Stimulated activated CD8-positive, alpha-beta memory T cell treated with anti-CD3 and anti-CD28 coated beads, Interleukin-2, amount 100 ng/mL, for 48 hours (primary cell): ENCODE measurements around the gene ISG15.
"Not testable (repeated sequence)": the region's sequence is repeated elsewhere in the genome, so short reads cannot be mapped to it uniquely, and the experiment has no call there.

ENCODE experiments used
- DNase-seq, 2 donors: peaks; one replicate each; pipeline ENCODE4 v3.0.0-alpha.2; 2020; ENCODE audit warnings: low read depth in 2 of 2

Gene ISG15

GRCh38 chr1:975365-975764 lies 37.9 kb upstream of the ISG15 start:
- no peak for DNase-seq

GRCh38 chr1:975896-976683 lies 37.2 kb upstream of the ISG15 start:
- peak; percentile 43 to 48 for DNase-seq

- not testable (repeated sequence) for DNase-seq
These were observed 36.5 kb upstream of the ISG15 start for GRCh38 chr1:976791-977190.

GRCh38 chr1:978069-978834 lies 35.0 kb upstream of the ISG15 start:
- no peak for DNase-seq

GRCh38 chr1:978835-979743 lies 34.2 kb upstream of the ISG15 start:
- no peak for DNase-seq

GRCh38 chr1:979744-980072 lies 33.6 kb upstream of the ISG15 start:
- no peak for DNase-seq

- DNase-seq = no peak
These were observed 33.1 kb upstream of the ISG15 start for GRCh38 chr1:980137-980571.

- no peak for DNase-seq
These were observed 32.5 kb upstream of the ISG15 start for GRCh38 chr1:980602-981395.

- DNase-seq = no peak
These were observed 31.8 kb upstream of the ISG15 start for GRCh38 chr1:981491-981954.

GRCh38 chr1:981955-982558 lies 31.2 kb upstream of the ISG15 start, which contains the start of gene PERM1:
Gene PERM1, minus strand, starts transcription at chr1:982093. Its CDS starts 1,064 bp downstream, at chr1:981029.
- DNase-seq = no peak

GRCh38 chr1:982765-983436 lies 30.4 kb upstream of the ISG15 start:
- no peak for DNase-seq

GRCh38 chr1:983798-984475 lies 29.4 kb upstream of the ISG15 start:
- peak; percentile 53 to 58 for DNase-seq

GRCh38 chr1:984476-984814 lies 28.9 kb upstream of the ISG15 start:
- no peak for DNase-seq

- no peak for DNase-seq
These were observed 28.2 kb upstream of the ISG15 start for GRCh38 chr1:985126-985525.

- DNase-seq = not testable (repeated sequence)
These were observed 25.2 kb upstream of the ISG15 start for GRCh38 chr1:988061-988460.

GRCh38 chr1:991275-991674 lies 22.0 kb upstream of the ISG15 start:
- DNase-seq = not testable (repeated sequence)

GRCh38 chr1:991895-992294 lies 21.4 kb upstream of the ISG15 start:
- no peak for DNase-seq

GRCh38 chr1:992362-992761 lies 20.9 kb upstream of the ISG15 start:
- no peak for DNase-seq

- no peak for DNase-seq
These were observed 19.8 kb upstream of the ISG15 start for GRCh38 chr1:993379-993995.
